ENCODE data around the gene RHBDL1.
"Not testable (repeated sequence)": the region's sequence is repeated elsewhere in the genome, so short reads cannot be mapped to it uniquely, and the experiment has no call there.

The RHBDL1 gene

DNA sequence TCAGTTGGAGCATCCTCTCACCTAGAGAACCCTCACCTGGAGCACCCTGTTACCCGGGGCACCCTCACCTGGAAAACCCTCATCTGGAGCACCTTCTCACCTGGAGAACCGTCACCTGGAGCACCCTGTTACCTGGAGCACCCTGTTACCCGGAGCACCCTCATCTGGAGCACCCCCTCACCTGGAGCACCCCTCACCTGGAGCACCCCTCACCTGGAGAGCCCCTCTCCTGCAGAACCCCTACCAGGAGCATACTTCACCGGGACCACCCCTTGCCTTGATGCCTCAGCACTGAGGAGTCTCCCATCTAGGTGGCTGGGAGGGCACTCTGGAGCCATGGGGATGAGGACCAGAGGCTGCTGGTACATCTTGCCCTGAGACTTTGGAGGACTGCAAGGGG is 33.5 kb downstream of the RHBDL1 start:
- no peaks in the 10 kb centered on the region for H3K9me3 ChIP-seq (replicated peaks; ENCODE audit: low read length)
- H3K4me1 ChIP-seq (ENCODE audit: control insufficient read depth, insufficient read depth, low read length): peaks cover 17% of the 10 kb centered on the region
- no peak overlapping the region for H3K4me2 ChIP-seq (ENCODE audit: low read length)
- H3K9ac ChIP-seq (ENCODE audit: low read depth, low read length): no peak overlapping the region
- no peak overlapping the region for H3K4me3 ChIP-seq (ENCODE audit: low read length)
- H3K27me3 ChIP-seq (ENCODE audit: control insufficient read depth, insufficient read depth, low read length): peaks cover 53% of the 10 kb centered on the region
- H3K36me3 ChIP-seq (ENCODE audit: insufficient read depth, low read length): no peaks in the 10 kb centered on the region

DNA sequence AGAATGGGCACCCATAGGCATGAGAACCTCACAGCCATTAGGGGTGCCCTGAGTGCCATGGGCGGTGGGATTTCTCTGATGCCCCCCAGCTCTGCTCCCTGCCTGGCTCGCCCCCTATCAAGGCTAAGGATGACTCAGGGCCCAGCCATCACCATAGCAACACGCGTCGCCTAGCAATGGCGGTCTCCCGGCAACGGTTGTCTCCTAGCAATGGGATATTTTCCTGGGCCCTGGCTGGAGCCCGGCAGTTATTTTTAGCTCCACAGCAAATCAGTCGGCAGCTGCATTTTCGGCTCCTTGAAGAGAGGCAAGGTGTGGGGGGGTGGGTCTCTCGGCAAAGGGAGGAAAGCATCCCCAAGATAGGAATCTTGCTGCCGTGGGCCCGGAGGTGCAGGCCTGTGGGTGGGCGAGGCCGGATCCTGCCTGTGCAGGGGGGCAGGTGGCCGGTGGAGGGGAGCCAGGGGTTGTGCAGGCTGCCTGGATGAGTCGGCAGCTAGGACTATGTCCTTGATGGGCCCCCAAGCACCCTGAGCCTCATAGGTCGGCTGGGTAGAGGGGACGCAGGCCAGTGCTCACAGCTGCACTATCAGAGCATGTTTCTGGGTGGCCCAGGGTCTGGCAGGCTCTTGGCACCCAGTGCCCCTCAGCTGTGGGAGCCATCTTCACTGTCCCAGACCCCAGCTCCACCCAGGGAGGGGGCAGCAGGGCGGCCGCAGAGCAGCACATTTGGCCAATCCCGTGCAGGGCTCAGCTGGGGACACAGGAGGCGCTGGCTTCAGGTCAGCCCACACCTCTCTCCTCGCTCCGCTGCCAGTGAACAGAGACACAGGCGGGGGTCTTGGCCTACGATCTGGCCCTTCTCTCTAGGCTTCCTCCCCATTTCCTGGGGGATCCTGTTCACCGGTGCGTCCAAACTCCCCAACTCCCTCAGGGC is 34.4 kb downstream of the RHBDL1 start:
- no peak overlapping the region for H3K4me3 ChIP-seq (ENCODE audit: low read length)
- H3K27me3 ChIP-seq (ENCODE audit: control insufficient read depth, insufficient read depth, low read length): peaks cover 45% of the 10 kb centered on the region
- H3K9me3 ChIP-seq (replicated peaks; ENCODE audit: low read length): no peaks in the 10 kb centered on the region
- H3K36me3 ChIP-seq (ENCODE audit: insufficient read depth, low read length): no peaks in the 10 kb centered on the region
- H3K9ac ChIP-seq (ENCODE audit: low read depth, low read length): no peak overlapping the region
- H3K4me1 ChIP-seq (ENCODE audit: control insufficient read depth, insufficient read depth, low read length): peaks cover 21% of the 10 kb centered on the region
- peak overlapping the region; percentile 40 for H3K4me2 ChIP-seq (ENCODE audit: low read length)

DNA sequence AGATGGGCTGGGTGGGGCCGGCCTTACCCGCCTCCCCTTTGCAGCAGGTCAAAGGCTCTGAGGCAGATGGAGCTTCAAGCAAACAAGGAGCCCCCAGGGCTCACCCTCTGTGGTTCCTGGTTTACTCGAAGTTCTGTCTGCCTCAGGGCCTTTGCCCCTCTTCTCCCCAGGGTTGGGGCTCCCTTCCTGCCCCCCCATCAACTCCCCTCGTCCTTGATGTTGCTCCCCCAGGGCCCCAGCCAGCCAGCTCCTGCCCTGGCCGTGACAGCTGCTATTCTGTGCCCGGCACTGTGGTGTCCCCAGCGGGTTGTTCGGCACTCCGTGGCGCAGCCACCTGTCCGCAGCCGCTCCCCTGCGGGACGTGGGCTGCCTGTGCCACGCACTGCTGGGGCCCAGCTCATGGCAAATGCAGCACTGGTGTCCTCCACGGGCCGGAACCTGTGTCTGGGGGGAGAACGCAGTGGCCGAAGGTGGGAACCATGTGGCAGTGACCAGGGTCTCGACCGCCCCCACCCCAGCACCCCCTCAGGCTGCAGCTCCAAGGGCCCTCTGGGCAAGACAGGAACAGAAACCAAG is 35.1 kb downstream of the RHBDL1 start:
- H3K9ac ChIP-seq (ENCODE audit: low read depth, low read length): no peak overlapping the region
- peaks cover 45% of the 10 kb centered on the region for H3K27me3 ChIP-seq (ENCODE audit: control insufficient read depth, insufficient read depth, low read length)
- no peaks in the 10 kb centered on the region for H3K9me3 ChIP-seq (replicated peaks; ENCODE audit: low read length)
- H3K4me1 ChIP-seq (ENCODE audit: control insufficient read depth, insufficient read depth, low read length): peaks cover 25% of the 10 kb centered on the region
- H3K4me3 ChIP-seq (ENCODE audit: low read length): no peak overlapping the region
- no peak overlapping the region for H3K4me2 ChIP-seq (ENCODE audit: low read length)
- H3K36me3 ChIP-seq (ENCODE audit: insufficient read depth, low read length): no peaks in the 10 kb centered on the region

DNA sequence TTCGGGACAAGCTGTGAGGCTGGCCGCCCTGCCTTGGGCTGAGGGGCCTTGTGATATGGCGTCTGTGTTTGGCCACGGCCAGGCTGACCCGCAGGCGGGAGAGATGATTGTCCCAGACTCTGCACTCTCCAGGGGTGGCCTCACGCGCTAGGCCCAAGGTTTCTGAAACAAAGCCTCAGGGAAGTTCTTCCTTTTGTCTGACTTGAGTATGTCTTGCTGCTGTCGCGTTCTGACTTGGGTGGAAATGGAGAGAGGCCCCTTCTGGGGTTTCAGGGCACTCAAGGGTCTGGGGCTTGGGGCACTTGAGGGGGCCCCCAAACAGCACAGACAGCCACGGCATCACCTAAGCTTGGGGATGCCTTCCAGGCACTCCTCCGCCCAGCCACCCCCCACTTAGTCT is 35.6 kb downstream of the RHBDL1 start:
- H3K9me3 ChIP-seq (replicated peaks; ENCODE audit: low read length): no peaks in the 10 kb centered on the region
- H3K4me2 ChIP-seq (ENCODE audit: low read length): no peak overlapping the region
- H3K4me1 ChIP-seq (ENCODE audit: control insufficient read depth, insufficient read depth, low read length): peaks cover 30% of the 10 kb centered on the region
- H3K36me3 ChIP-seq (ENCODE audit: insufficient read depth, low read length): no peaks in the 10 kb centered on the region
- H3K27me3 ChIP-seq (ENCODE audit: control insufficient read depth, insufficient read depth, low read length): peaks cover 43% of the 10 kb centered on the region
- H3K9ac ChIP-seq (ENCODE audit: low read depth, low read length): no peak overlapping the region
- no peak overlapping the region for H3K4me3 ChIP-seq (ENCODE audit: low read length)

DNA sequence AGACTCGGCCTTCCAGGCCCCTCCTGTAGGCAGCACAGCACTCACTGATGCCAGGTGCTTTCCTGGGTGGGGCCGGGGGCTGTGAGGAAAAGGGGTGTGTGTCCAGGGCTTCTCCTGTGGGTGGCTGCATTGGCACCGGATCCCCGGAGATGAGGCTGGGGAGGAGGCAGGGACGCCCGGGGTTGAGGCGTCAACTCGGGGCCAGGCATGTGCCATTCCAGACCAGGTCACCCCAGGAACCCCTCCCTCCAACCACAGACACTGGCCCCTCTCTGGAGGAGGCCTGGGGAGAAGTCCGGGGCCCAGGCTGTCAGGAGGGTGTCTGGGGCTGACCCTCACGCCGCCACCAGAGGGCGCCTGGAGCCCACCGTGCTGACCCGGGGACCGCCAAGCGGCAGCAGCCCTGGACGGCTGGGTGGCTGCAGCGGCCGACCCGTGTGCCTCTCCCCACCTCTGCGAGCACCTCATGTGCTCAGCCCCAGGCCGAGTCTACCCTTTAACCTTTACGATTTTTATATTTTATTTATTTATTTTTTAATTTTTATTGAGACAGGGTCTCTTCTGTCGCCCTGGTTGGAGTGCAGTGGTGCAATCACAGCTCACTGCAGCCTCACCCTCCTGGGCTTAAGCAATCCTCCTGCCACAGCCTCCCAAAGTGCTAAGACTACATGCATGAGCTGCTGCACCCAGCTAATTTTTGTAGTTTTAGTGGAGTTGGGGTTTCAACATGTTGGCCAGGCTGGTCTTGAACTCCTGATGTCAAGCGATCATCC is 36.3 kb downstream of the RHBDL1 start:
- Histone ChIP-seq H3K9ac (ENCODE audit: low read depth, low read length) (no peak overlapping the region), H3K27me3 (ENCODE audit: control insufficient read depth, insufficient read depth, low read length) (peaks cover 36% of the 10 kb centered on the region), H3K4me3 (ENCODE audit: low read length) (no peak overlapping the region), H3K36me3 (ENCODE audit: insufficient read depth, low read length) (no peaks in the 10 kb centered on the region), H3K9me3 (replicated peaks; ENCODE audit: low read length) (no peaks in the 10 kb centered on the region), H3K4me2 (ENCODE audit: low read length) (no peak overlapping the region), H3K4me1 (ENCODE audit: control insufficient read depth, insufficient read depth, low read length) (peaks cover 36% of the 10 kb centered on the region)

DNA sequence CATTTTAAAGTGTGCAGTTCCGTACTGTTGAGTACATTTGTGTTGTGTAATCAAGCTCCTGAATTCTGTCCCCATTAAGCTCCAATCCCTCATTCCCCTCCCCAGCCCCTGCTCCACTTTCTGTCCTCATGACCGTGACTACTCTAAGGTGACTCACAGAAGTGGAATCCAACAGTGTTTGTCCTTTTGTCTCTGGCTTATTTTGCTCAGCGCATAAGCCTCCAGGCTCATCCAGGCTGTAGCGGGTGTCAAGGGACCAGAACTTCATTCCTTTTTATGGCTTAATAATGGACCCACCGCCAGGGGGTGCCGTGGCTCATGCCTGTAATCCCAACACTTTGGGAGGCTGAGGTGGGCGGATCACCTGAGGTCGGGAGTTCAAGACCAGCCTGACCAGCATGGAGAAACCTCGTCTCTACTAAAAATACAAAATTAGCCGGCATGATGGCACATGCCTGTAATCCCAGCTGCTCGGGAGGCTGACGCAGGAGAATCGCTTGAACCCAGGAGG is 37.3 kb downstream of the RHBDL1 start:
- H3K4me3 ChIP-seq (ENCODE audit: low read length); H3K9me3 ChIP-seq (replicated peaks; ENCODE audit: low read length); H3K9ac ChIP-seq (ENCODE audit: low read depth, low read length); H3K36me3 ChIP-seq (ENCODE audit: insufficient read depth, low read length); H3K4me2 ChIP-seq (ENCODE audit: low read length): not testable (repeated sequence)
- Histone ChIP-seq H3K4me1 (ENCODE audit: control insufficient read depth, insufficient read depth, low read length) (peaks cover 36% of the 10 kb centered on the region), H3K27me3 (ENCODE audit: control insufficient read depth, insufficient read depth, low read length) (peaks cover 28% of the 10 kb centered on the region)

DNA sequence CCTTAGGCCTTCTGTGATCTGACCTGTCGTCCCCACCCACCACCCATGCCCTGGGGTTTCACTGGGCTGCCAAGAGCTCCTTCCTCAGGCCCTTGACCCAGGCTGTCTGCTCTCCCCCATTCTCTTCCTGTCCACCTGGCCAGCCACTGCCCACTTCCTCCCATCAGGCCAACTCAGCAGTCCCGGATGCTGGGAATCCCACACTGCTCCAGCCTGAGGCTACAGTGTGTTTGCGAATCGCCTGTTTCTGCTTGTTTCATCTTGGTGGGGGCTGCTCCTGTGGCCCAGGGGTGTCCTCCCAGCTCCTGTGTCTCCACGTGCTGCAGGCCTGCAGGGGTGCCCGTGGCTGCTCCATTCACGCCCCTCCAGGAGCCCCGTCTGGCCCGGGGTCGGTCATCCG is 38.6 kb downstream of the RHBDL1 start:
- Histone ChIP-seq H3K4me3 (ENCODE audit: low read length) (no peak overlapping the region), H3K4me1 (ENCODE audit: control insufficient read depth, insufficient read depth, low read length) (peaks cover 36% of the 10 kb centered on the region), H3K27me3 (ENCODE audit: control insufficient read depth, insufficient read depth, low read length) (peaks cover 15% of the 10 kb centered on the region), H3K36me3 (ENCODE audit: insufficient read depth, low read length) (no peaks in the 10 kb centered on the region), H3K4me2 (ENCODE audit: low read length) (no peak overlapping the region), H3K9ac (ENCODE audit: low read depth, low read length) (no peak overlapping the region), H3K9me3 (replicated peaks; ENCODE audit: low read length) (no peaks in the 10 kb centered on the region)

DNA sequence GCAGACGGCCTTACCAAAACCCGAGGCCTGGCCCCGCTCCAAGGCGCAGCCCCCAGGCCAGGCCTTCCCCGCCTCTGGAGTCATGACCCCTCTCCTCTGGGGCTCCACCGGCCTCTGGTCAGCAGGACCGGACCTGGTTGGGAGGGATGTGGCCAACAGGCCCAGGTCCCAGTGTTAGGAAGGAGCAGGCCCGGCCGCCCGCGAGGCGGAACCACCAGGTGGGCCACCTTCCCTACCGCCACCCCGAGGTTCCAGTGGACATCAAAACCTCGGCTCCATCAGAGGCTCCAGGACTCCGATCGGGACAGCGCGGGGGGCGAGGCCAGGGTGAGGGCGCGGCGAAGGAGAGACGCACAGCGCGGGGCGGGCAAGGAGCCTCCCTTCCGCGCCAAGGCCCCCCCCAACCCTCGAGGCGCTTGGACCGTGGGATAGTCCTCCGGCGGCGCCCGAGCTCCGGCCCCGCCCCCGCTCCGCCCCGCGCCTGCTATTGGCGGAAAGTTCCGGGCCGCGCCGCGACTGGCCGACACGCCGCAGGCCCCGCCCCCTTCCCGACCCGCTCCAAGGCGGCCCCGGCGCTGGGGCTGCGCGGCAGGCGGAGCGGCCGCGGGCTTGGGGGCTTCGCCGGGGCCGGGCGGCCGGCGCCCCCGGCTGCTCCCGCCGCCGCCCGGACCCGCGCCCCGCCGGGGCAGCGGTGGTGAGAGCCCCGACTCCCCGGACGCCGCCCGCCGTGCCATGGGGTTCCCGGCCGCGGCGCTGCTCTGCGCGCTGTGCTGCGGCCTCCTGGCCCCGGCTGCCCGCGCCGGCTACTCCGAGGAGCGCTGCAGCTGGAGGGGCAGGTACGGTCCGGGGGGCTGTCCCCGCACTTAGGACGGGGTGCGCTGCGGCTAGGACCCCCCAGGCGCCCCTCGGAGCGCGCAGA is 39.3 kb downstream of the RHBDL1 start, which contains the start of gene METRN:
Gene METRN, plus strand, starts transcription at position 561 of the 919 bp plus-strand sequence. Its CDS starts 172 bp downstream, at position 733.
- Histone ChIP-seq H3K9me3 (replicated peaks; ENCODE audit: low read length) (no peaks in the 10 kb centered on the region), H3K27me3 (ENCODE audit: control insufficient read depth, insufficient read depth, low read length) (peaks cover 11% of the 10 kb centered on the region), H3K9ac (ENCODE audit: low read depth, low read length) (peak within 1 kb of the TSS; percentile 69), H3K4me3 (ENCODE audit: low read length) (peak within 1 kb of the TSS; percentile 75), H3K36me3 (ENCODE audit: insufficient read depth, low read length) (no peaks in the 10 kb centered on the region), H3K4me2 (ENCODE audit: low read length) (peak within 1 kb of the TSS; percentile 97), H3K4me1 (ENCODE audit: control insufficient read depth, insufficient read depth, low read length) (peaks cover 37% of the 10 kb centered on the region)

DNA sequence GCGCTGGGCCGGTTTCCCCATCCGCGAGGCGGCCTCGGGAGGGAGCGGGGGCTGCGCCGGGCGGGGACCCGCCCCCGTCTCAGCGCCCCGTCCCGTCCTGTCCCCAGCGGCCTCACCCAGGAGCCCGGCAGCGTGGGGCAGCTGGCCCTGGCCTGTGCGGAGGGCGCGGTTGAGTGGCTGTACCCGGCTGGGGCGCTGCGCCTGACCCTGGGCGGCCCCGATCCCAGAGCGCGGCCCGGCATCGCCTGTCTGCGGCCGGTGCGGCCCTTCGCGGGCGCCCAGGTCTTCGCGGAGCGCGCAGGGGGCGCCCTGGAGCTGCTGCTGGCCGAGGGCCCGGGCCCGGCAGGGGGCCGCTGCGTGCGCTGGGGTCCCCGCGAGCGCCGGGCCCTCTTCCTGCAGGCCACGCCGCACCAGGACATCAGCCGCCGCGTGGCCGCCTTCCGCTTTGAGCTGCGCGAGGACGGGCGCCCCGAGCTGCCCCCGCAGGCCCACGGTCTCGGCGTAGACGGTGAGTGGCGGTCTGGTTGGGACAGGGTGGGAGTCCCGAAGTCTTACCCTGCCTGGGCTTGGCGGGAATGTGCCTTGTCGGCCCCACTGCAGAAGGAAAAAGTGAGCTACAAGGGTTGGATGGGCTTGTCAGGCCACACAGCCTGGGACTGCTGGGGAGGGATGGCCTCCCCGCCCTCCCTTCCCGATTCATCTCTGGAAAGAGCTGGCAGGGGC is 40.2 kb downstream of the RHBDL1 start:
- Histone ChIP-seq H3K9ac (ENCODE audit: low read depth, low read length) (peak overlapping the region; percentile 69), H3K9me3 (replicated peaks; ENCODE audit: low read length) (no peaks in the 10 kb centered on the region)

DNA sequence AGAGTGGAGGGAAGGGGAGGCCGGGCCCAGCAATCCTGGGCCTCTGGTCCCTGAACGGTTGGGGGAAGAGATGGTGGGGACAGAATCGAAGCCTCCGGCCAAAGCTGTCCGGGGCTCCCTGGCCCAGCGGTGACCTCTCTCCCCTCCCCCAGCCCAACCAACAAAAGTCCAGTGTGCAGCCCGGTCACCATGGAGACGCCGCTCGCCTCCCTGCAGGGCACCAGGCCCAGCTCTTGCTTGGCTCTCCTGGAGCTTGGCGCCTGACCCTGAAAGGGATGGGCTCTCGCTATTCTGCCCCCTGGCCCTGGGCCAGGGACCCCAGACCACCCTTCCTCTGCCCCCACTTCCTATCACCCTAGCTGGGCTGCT is 40.7 kb downstream of the RHBDL1 start:
- peak overlapping the region; percentile 97 for H3K4me2 ChIP-seq (ENCODE audit: low read length)
- H3K9ac ChIP-seq (ENCODE audit: low read depth, low read length): peak overlapping the region; percentile 69
- H3K4me1 ChIP-seq (ENCODE audit: control insufficient read depth, insufficient read depth, low read length): peaks cover 35% of the 10 kb centered on the region
- peak overlapping the region; percentile 75 for H3K4me3 ChIP-seq (ENCODE audit: low read length)
- no peaks in the 10 kb centered on the region for H3K27me3 ChIP-seq (ENCODE audit: control insufficient read depth, insufficient read depth, low read length)
- H3K9me3 ChIP-seq (replicated peaks; ENCODE audit: low read length): no peaks in the 10 kb centered on the region
- H3K36me3 ChIP-seq (ENCODE audit: insufficient read depth, low read length): no peaks in the 10 kb centered on the region

More for the DNA sequence above, 40.2 kb downstream of the RHBDL1 start:
- Histone ChIP-seq H3K4me1 (ENCODE audit: control insufficient read depth, insufficient read depth, low read length) (peaks cover 36% of the 10 kb centered on the region), H3K27me3 (ENCODE audit: control insufficient read depth, insufficient read depth, low read length) (peaks cover 3% of the 10 kb centered on the region), H3K4me3 (ENCODE audit: low read length) (peak overlapping the region; percentile 75), H3K36me3 (ENCODE audit: insufficient read depth, low read length) (no peaks in the 10 kb centered on the region), H3K4me2 (ENCODE audit: low read length) (peak overlapping the region; percentile 97)

All from skeletal muscle satellite cell (primary cell).